SU-DHL-6 (cell line): ENCODE results near the gene UNC5C.

Source experiments
- CTCF ChIP-seq: fragments of 200-600 bp; sonication (generic); IDR thresholded peaks from one replicate; pipeline ENCODE4 v1.5.1; 2017; ENCODE audit warnings: antibody characterized with exemption, mild to moderate bottlenecking, low read length, moderate library complexity; ENCODE audit not compliant: insufficient read depth, poor library complexity, severe bottlenecking
- EZH2phosphoT487 ChIP-seq: fragments of 200-600 bp; sonication (generic), shearing (Covaris generic); conservative IDR thresholded peaks from 2 replicates; pipeline ENCODE4 v1.6.1; 2018; ENCODE audit warnings: mild to moderate bottlenecking, antibody characterized with exemption, low read length, moderate library complexity, mixed read lengths

DNA sequence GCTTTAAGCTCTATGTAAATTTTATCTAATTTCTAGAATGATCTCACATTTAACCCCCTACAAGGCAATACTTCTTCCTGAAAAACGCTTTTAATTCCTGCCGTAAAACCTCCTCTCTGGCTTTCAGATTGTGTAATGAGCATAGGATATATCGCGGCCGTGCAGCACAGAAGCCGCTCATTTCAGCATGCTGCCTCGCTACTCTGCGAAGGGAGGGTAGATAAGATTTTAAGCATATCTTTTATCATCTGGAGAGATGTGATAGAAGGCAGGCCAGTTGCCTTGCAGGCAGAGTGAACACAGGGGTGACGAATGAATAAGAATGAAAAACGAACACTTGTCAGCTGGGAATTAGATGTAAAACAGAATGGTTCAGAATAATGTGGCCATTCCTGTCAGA lies 265.5 kb downstream of the UNC5C start:
- no peak for TF ChIP-seq CTCF
- TF ChIP-seq EZH2phosphoT487: no peak
